GM19467 (cell line): Measurements from ENCODE around the gene NIPBL.
"Not testable (repeated sequence)": the region's sequence is repeated elsewhere in the genome, so short reads cannot be mapped to it uniquely, and the experiment has no call there.

Experiments
- ATAC-seq: cut with Tn5 transposase; IDR thresholded peaks from one replicate; pipeline ENCODE4 v1.9.1; 2021; ENCODE audit warnings: mild to moderate bottlenecking, moderate library complexity; ENCODE audit not compliant: unreplicated experiment

Gene NIPBL

GRCh38 chr5:37086026-37086425, 209.5 kb downstream of the NIPBL start:
- not testable (repeated sequence) for ATAC-seq

- no peak for ATAC-seq
These were observed 210.1 kb downstream of the NIPBL start for GRCh38 chr5:37086466-37087173.

GRCh38 chr5:37088009-37088408, 211.4 kb downstream of the NIPBL start:
- ATAC-seq: no peak

GRCh38 chr5:37090123-37090726, 213.7 kb downstream of the NIPBL start:
- no peak for ATAC-seq

- ATAC-seq: no peak
These were observed 214.2 kb downstream of the NIPBL start for GRCh38 chr5:37090781-37091180.

DNA sequence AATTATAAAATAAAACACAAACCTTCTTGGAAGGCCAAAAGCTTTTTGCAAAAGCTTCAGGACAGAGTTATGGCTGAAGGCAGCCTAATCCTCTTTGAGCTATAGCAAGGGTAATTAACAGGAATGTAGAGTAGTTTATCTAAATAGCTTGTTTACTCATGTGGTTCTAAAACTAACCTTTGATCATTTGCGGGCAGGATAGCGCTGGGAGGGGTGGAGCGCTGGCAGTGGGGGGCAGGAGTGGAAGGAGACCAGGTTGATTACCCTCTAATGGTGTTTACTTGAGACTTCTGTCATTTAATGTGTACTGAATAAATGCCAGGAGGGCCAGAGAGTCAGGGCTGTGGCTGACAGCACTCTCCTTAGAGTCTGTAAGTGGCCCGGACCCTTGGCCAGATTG, 217.2 kb downstream of the NIPBL start:
- not testable (repeated sequence) for ATAC-seq

GRCh38 chr5:37099267-37099666, 222.7 kb downstream of the NIPBL start:
- ATAC-seq: not testable (repeated sequence)

DNA sequence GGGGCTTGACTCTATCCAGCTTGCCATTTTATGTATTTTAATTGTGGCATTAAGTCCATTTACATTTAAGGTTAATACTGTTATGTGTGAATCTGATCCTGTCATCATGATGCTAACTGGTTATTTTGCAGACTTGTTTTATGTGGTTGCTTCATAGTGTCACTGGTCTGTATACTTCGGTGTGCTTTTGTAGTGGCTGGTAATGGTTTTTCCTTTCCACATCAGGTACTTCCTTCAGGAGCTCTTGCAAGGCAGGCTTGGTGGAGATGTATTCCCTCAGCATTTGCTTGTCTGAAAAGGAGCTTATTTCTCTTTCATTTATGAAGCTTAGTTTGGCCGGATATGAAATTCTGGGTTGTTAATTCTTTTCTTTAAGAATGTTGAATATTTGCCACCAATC, 226.7 kb downstream of the NIPBL start:
- ATAC-seq: no peak

- ATAC-seq: no peak
These were observed 232.8 kb downstream of the NIPBL start for GRCh38 chr5:37109338-37109737.

GRCh38 chr5:37110135-37110534, 233.6 kb downstream of the NIPBL start:
- ATAC-seq: no peak

DNA sequence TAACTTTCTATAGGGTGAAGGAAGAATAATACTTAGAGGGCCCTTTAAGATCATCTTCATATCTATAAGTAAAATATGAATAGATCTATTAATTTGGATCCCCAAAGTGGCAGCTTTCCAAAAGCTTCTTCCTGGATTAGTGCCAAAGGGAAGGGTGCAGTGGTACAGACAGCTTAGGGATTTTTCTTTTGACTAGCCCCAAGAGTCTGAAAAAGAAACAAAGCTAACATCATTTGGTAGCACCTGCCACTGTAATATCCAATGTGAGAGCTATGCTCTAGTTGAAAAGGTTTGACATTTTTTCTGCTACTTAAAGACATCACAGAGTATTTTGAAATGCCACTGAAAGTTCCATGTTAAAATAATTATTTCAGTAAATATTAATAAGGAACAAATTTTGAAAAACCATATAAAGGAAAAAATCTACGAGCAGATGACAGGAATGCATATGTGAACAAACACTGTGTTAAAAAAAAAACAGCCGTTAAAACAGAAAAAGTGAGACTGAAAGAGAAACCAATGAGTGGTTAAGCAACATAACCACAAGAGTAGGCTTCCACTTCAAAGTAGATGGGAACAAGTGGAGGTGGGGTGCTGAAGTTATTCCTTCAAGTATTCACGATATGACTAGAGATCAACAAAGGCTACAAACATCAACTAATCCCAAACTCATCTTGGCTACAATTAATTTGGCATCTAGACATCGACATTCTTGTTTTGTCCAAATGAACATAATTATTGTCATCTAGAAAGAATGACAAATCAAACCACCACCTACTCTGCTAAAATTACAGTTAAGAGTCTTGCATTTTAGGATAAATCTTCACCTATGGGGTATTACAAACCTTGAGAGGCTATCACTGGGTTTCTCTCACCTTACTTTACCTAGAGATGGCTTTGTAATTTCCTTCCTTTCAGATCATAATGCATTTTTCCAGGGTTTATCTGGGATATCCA, 235.1 kb downstream of the NIPBL start:
- peak; percentile 90 for ATAC-seq

DNA sequence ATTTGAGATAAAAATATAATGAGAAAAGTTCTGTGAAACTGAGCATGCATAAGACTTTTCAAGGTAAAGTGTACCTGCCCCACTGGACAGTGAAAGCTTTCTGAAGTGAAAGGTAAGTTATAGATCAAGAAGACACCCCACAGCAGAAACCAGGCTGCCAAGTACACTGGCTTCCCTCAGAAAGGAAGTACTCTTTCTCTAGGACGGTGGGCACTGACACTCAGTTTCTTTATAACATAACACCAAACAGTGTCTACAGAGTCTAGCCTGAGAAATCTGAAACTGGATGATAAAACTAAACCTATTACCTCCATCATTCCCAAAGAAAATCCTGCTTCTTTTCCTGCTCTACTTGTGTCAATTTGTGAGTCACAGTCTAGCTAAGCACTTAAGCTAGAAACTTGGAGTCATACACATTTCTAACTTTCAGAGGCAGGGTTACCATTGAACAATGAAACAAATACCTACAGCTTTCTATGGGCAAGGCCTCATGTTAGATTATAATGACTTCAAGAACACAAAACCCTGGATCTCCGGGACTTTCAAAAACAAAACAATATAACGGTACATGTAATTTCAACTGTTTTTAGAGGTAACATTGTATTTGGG, 235.9 kb downstream of the NIPBL start:
- ATAC-seq: no peak
